K562 (cell line): Measurements from ENCODE around the gene HTR5A. TPM values are rescaled to one million over a fixed set of nuclear protein-coding genes. Genes with fewer than 3 reads are reported as not detected.

Experiments used
- ATAC-seq: fragments of 200-7000 bp; cut with Tn5 transposase; 3 replicates; pipeline ENCODE4 v1.9.1; 2020; ENCODE audit warnings: moderate library complexity
- BruUV-seq: library from RNA; stranded (reverse); fragments of 400-500 nt; replicated peaks from 2 replicates; lab custom pipeline; 2021; lab: Mats Ljungman, UMichigan
- CTCF ChIA-PET: fragments of 300-600 bp; formaldehyde crosslinking; extraction: SDS; loops from one replicate; lab custom pipeline; 2021; ENCODE audit warnings: low intra/inter-chr PET ratio; lab: Yijun Ruan, JAX
- POLR2A ChIA-PET: fragments of 300-600, 350-650 bp; sonication (Branson Sonifier 250); formaldehyde crosslinking; extraction: SDS; loops from one replicate; lab custom pipeline; 2021; ENCODE audit warnings: antibody characterized with exemption, inconsistent platforms; lab: Yijun Ruan, JAX
- DNase-seq, 4 experiments: peaks; one replicate each; pipeline versions ENCODE4 v3.0.0 to v3.0.0-alpha.2; 2011 to 2018; ENCODE audit warnings: low spot score in 3 of 4, mixed read lengths in 3 of 4; ENCODE audit errors: extremely low read depth in 1 of 4
- FAIRE-seq: peaks from 2 replicates; lab custom pipeline; 2011; peaks lifted over from hg19 to GRCh38; lab: Jason Lieb, UNC
- H2AFZ ChIP-seq: 2 replicates; pipeline ENCODE4 v1.6.0; 2011; ENCODE audit warnings: low read depth, low read length, control low read depth, inconsistent platforms
- H3K27ac ChIP-seq: fragments of 200-600 bp; 3 replicates; pipeline ENCODE4 v1.8.0; 2011; ENCODE audit warnings: low read depth, mild to moderate bottlenecking, control low read depth, inconsistent platforms, low read length, moderate library complexity, mixed read lengths; ENCODE audit errors: extremely low read depth
- H3K27me3 ChIP-seq, 2 experiments: fragments of 300-600 bp in 1 of 2; 2 replicates in 1 of 2; 3 replicates in 1 of 2; pipeline versions ENCODE4 v1.6.0 to v1.8.0; 2011; ENCODE audit warnings: inconsistent platforms in 2 of 2, low read length in 2 of 2, mild to moderate bottlenecking in 1 of 2, mixed read lengths in 1 of 2, moderate library complexity in 1 of 2; ENCODE audit not compliant: control insufficient read depth in 2 of 2, insufficient read depth in 2 of 2
- H3K36me3 ChIP-seq: fragments of 300-600 bp; 3 replicates; pipeline ENCODE4 v1.8.0; 2011; ENCODE audit warnings: mild to moderate bottlenecking, low read length, inconsistent platforms; ENCODE audit not compliant: control insufficient read depth, insufficient read depth
- H3K4me1 ChIP-seq, 2 experiments: fragments of 200-600 bp in 1 of 2; replicated peaks in 1 of 2; 2 replicates in 1 of 2; 3 replicates in 1 of 2; pipeline versions ENCODE4 v1.5.1 to v1.8.0; 2011; ENCODE audit warnings: inconsistent platforms in 2 of 2, low read length in 2 of 2, mild to moderate bottlenecking in 1 of 2, mixed read lengths in 1 of 2, moderate library complexity in 1 of 2; ENCODE audit not compliant: control insufficient read depth in 2 of 2, insufficient read depth in 2 of 2
- H3K4me2 ChIP-seq: 2 replicates; pipeline ENCODE4 v1.6.1; 2011; ENCODE audit warnings: low read length, control low read depth, inconsistent platforms, mixed read lengths; ENCODE audit not compliant: insufficient read depth
- H3K4me3 ChIP-seq: fragments of 200-600 bp; sonication (generic), shearing (Covaris generic); 2 replicates; pipeline ENCODE4 v1.5.1; 2016; ENCODE audit warnings: control low read depth, inconsistent platforms
- H3K79me2 ChIP-seq: fragments of 200-600 bp; 3 replicates; pipeline ENCODE4 v1.8.0; 2011; ENCODE audit warnings: low read length, inconsistent platforms; ENCODE audit not compliant: control insufficient read depth, insufficient read depth
- H3K9ac ChIP-seq, 2 experiments: 2 replicates each; pipeline versions ENCODE4 v1.6.0 to v1.6.1; 2011; ENCODE audit warnings: low read depth in 2 of 2, low read length in 2 of 2, control low read depth in 1 of 2, inconsistent platforms in 1 of 2, mild to moderate bottlenecking in 1 of 2, mixed read lengths in 1 of 2; ENCODE audit not compliant: insufficient read depth in 1 of 2
- H3K9me1 ChIP-seq: one replicate; pipeline ENCODE4 v1.6.0; 2011; ENCODE audit warnings: inconsistent platforms, mild to moderate bottlenecking, low read length, moderate library complexity; ENCODE audit not compliant: control insufficient read depth, insufficient read depth
- H3K9me3 ChIP-seq: replicated peaks from 2 replicates; pipeline ENCODE4 v1.5.1; 2011; ENCODE audit warnings: low read depth, low read length, inconsistent platforms; ENCODE audit not compliant: control insufficient read depth, insufficient read depth
- H4K20me1 ChIP-seq: replicated peaks from 2 replicates; pipeline ENCODE4 v1.6.1; 2011; ENCODE audit warnings: low read length, inconsistent platforms, mixed read lengths; ENCODE audit not compliant: control insufficient read depth, insufficient read depth
- ARID2 ChIP-seq: fragments of 450-650 bp; IDR thresholded peaks from 2 replicates; pipeline ENCODE4 v1.6.1; 2017; ENCODE audit warnings: antibody characterized with exemption, mild to moderate bottlenecking
- ESRRB ChIP-seq: fragments of 250-450 bp; sonication (Bioruptor Pico); IDR thresholded peaks from 2 replicates; pipeline ENCODE4 v1.5.0; 2020; ENCODE audit warnings: mild to moderate bottlenecking, moderate library complexity, borderline replicate concordance
- EZH2 ChIP-seq: IDR thresholded peaks from 2 replicates; pipeline ENCODE4 v1.6.1; 2012; ENCODE audit warnings: low read depth, mild to moderate bottlenecking, inconsistent platforms, low read length, borderline replicate concordance
- HDGF ChIP-seq: fragments of 450-650 bp; IDR thresholded peaks from 2 replicates; pipeline ENCODE4 v1.6.1; 2016
- ILK ChIP-seq: fragments of 450-650 bp; IDR thresholded peaks from 2 replicates; pipeline ENCODE4 v1.6.1; 2016; ENCODE audit warnings: missing genetic modification characterization, low read depth, mild to moderate bottlenecking, missing compliant biosample characterization, moderate library complexity, borderline replicate concordance
- LARP7 ChIP-seq: fragments of 450-650 bp; IDR thresholded peaks from 2 replicates; pipeline ENCODE4 v1.6.1; 2016
- NBN ChIP-seq: fragments of 450-650 bp; IDR thresholded peaks from 2 replicates; pipeline ENCODE4 v1.6.1; 2016; ENCODE audit warnings: low read depth, mild to moderate bottlenecking
- RCOR1 ChIP-seq, 2 experiments: IDR thresholded peaks; 2 replicates each; pipeline ENCODE4 v1.6.1; 2012; ENCODE audit warnings: low read depth in 2 of 2, low read length in 2 of 2, borderline replicate concordance in 1 of 2, improper control_type of control experiment in 1 of 2
- STAG1 ChIP-seq: sonication (generic); formaldehyde crosslinking; IDR thresholded peaks from 2 replicates; pipeline ENCODE4 v1.5.0; 2020; ENCODE audit warnings: missing genetic modification reagents, borderline replicate concordance
- U2AF2 ChIP-seq: fragments of 200-400 bp; formaldehyde crosslinking; optimal IDR thresholded peaks from 2 replicates; pipeline ENCODE3; 2017; ENCODE audit warnings: low read depth, mild to moderate bottlenecking, low read length
- ZNF121 ChIP-seq: sonication (generic); formaldehyde crosslinking; conservative IDR thresholded peaks from 2 replicates; pipeline ENCODE4 v1.8.0; 2022; ENCODE audit warnings: missing genetic modification reagents
- ZNF766 ChIP-seq: fragments of 200-800 bp; sonication (Bioruptor generic); conservative IDR thresholded peaks from 2 replicates; pipeline ENCODE4 v1.6.1; 2016; ENCODE audit warnings: missing genetic modification characterization, missing compliant biosample characterization
- WGBS: fragments of 100-300 bp; shearing (Covaris generic); methylation state at CpG from one replicate; pipeline ENCODE4 v1.1.6; 2016; ENCODE audit warnings: low coverage, mixed read lengths; ENCODE audit not compliant: insufficient coverage; ENCODE audit errors: missing lambda C conversion rate; 5-methylcytosine and 5-hydroxymethylcytosine counted together
- in situ Hi-C: fragments of 300-500 bp; cut with MboI; formaldehyde crosslinking; loops from 4 replicates; pipeline ENCODE4 v1.15.0; 2018; ENCODE audit warnings: inconsistent platforms, mixed read lengths
- intact Hi-C: fragments of 100-400 bp; cut with micrococcal nuclease; formaldehyde crosslinking; loops from 2 replicates; pipeline ENCODE4 v1.14.2; 2022
- polyA plus RNA-seq, 8 experiments: library from polyadenylated mRNA; depleted of rRNA in 4 of 8; stranded (reverse) in 5 of 8; unstranded in 3 of 8; fragments of >200 nt; fragmentation: Nextera tagmentation in 2 of 8; fragmentation: Illumina TruSeq in 1 of 8; extraction: Ambion mirVana in 2 of 8; extraction: Trizol in 1 of 8; gene quantifications; 2 replicates each; pipeline versions ENCODE4 v1.2.1 to v1.2.3, GENCODE V29; 2011 to 2014; ENCODE audit warnings: inconsistent platforms in 1 of 8, missing spikeins in 1 of 8
- total RNA-seq, 7 experiments: library from RNA; depleted of rRNA in 6 of 7; stranded (reverse); fragments of >200 nt in 6 of 7; fragmentation: Illumina TruSeq in 2 of 7; extraction: Trizol in 2 of 7; gene quantifications; 2 replicates each; pipeline versions ENCODE4 v1.2.1 to v1.2.3, GENCODE V29; 2011 to 2021; ENCODE audit warnings: low replicate concordance in 1 of 7
- TF ChIP-seq, protein P1 (sequence below): fragments of 250-450 bp; sonication (Bioruptor Pico); IDR thresholded peaks from 2 replicates; pipeline ENCODE4 v1.9.0; 2021; ENCODE audit warnings: mild to moderate bottlenecking, inconsistent platforms

The HTR5A gene
- total and polyA plus RNA-seq, 9 of the 15 experiments (the other 6 are each of a cell fraction or from before 2014, with no cell fraction given), result 0.06 TPM; not detected in 8

DNA sequence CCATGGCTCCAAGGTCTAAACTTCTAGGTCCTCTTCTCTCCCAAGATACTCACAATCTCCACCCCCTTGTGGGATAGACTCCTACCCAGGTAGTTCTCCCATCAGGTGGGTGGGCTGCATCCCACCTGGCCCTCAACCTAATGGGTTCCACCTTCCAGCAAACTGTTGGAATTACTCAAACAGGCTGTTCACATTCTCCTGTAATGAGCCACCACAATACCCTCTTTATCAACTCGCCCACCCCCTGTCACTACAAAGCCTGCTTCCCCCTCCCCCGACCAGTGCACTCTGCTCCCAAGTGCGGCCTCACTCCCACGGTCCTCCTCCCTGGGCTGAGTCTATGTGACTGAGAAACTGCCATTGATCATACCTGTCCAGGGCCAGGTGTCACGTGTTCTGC lies 10.4 kb upstream of the HTR5A start:
- Histone ChIP-seq H2AFZ (no peak overlapping the region), H3K9me3 (no peaks in the 10 kb centered on the region), H4K20me1 (no peaks in the 10 kb centered on the region)
- ATAC-seq (no peak), DNase-seq (no peak)
- no TSS peak for BruUV-seq
- TF ChIP-seq U2AF2 (no peak), NBN (no peak), ZNF766 (no peak), LARP7 (no peak), ESRRB (CRISPR knock-in tag) (no peak), ILK (tag) (no peak)
- TF ChIP-seq, all 486 proteins: peak for 0
- in situ Hi-C loops, result no loop called here
- no peak overlapping the region for H3K9ac ChIP-seq
- intact Hi-C loops, result no loop called here
- ChIA-PET CTCF (no interaction called here), POLR2A (no interaction called here)
- no peak overlapping the region for H3K27ac ChIP-seq
- no peak overlapping the region for H3K4me3 ChIP-seq
- no peak for FAIRE-seq
- WGBS, result 0% methylated on average over 5 of the region's 5 CpGs
- no peaks in the 10 kb centered on the region for H3K36me3 ChIP-seq
- H3K4me2 ChIP-seq, result no peak overlapping the region
- H3K9me1 ChIP-seq, result no peaks in the 10 kb centered on the region
- peaks cover 0 to 38% of the 10 kb centered on the region in 2 experiments; a peak in 3 of 5 replicates for H3K27me3 ChIP-seq
- no peaks in the 10 kb centered on the region for H3K79me2 ChIP-seq
- no peaks in the 10 kb centered on the region for H3K4me1 ChIP-seq

DNA sequence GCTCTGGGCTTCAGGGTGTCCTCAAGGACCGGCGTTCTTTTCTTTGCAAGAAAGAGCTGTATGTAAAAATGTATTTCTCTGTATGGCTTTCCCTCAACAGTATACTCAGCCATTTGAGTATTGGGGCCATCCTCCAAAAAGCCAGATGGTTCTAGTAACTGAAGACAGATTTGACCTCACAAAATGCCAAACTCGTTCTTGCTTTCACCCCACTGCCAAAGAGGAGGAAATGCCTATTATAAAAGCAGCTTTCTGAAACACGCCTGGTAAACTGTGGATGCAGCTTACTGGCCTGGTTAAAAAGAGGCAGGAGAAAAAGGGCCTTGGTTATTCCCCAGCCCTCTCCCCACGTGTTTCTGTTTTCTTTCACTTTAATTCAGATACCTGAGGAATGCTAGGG lies 7.7 kb upstream of the HTR5A start:
- 1% methylated on average over 5 of the region's 5 CpGs for WGBS
- no peak overlapping the region for H3K4me3 ChIP-seq
- no peaks in the 10 kb centered on the region for H3K36me3 ChIP-seq
- H3K4me2 ChIP-seq, result no peak overlapping the region
- FAIRE-seq (no peak), ATAC-seq (no peak), DNase-seq (no peak)
- H3K27me3 ChIP-seq, result peaks cover 0 to 42% of the 10 kb centered on the region in 2 experiments; a peak in 2 of 5 replicates
- no peaks in the 10 kb centered on the region for H3K9me1 ChIP-seq
- no peaks in the 10 kb centered on the region for H3K4me1 ChIP-seq
- BruUV-seq, result no TSS peak
- ChIA-PET CTCF (no interaction called here), POLR2A (no interaction called here)
- no peak overlapping the region for H2AFZ ChIP-seq
- H3K27ac ChIP-seq, result no peak overlapping the region
- no peaks in the 10 kb centered on the region for H3K79me2 ChIP-seq
- no peak overlapping the region for H3K9ac ChIP-seq
- in situ Hi-C loops (no loop called here), intact Hi-C loops (no loop called here)
- no peaks in the 10 kb centered on the region for H3K9me3 ChIP-seq
- H4K20me1 ChIP-seq, result peaks cover 7% of the 10 kb centered on the region; the same call in 1 of the 2 replicates
- TF ChIP-seq ARID2, result no peak
- no peak for TF ChIP-seq ZNF121 (CRISPR knock-in tag)
- TF ChIP-seq HDGF, result no peak
- TF ChIP-seq, protein P1, sequence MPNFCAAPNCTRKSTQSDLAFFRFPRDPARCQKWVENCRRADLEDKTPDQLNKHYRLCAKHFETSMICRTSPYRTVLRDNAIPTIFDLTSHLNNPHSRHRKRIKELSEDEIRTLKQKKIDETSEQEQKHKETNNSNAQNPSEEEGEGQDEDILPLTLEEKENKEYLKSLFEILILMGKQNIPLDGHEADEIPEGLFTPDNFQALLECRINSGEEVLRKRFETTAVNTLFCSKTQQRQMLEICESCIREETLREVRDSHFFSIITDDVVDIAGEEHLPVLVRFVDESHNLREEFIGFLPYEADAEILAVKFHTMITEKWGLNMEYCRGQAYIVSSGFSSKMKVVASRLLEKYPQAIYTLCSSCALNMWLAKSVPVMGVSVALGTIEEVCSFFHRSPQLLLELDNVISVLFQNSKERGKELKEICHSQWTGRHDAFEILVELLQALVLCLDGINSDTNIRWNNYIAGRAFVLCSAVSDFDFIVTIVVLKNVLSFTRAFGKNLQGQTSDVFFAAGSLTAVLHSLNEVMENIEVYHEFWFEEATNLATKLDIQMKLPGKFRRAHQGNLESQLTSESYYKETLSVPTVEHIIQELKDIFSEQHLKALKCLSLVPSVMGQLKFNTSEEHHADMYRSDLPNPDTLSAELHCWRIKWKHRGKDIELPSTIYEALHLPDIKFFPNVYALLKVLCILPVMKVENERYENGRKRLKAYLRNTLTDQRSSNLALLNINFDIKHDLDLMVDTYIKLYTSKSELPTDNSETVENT (CRISPR knock-in tag), result no peak
- no peak for TF ChIP-seq STAG1 (CRISPR knock-in tag)
- no peak for TF ChIP-seq EZH2
- no peak for TF ChIP-seq RCOR1 (IDR thresholded peaks at IDR 0.05; ENCODE audit: borderline replicate concordance in 1 of 2, low read depth in 2 of 2, low read length in 2 of 2)
